Spleen (tissue), 7 donors: ENCODE results near the gene CBL.
A peak's percentile ranks its signal among the peaks of the same experiment; 100 is the strongest.

Experiments used
- CTCF ChIP-seq, 11 experiments: fragments of 200-600 bp in 7 of 11; fragments of 450-650 bp in 4 of 11; sonication (generic) in 4 of 11; IDR thresholded peaks in 8 of 11; conservative IDR thresholded peaks in 3 of 11; 1 replicate in 7 of 11; 2 replicates in 4 of 11; pipeline versions ENCODE4 v1.4.0 to v1.8.0; 2016 to 2021; ENCODE audit warnings: antibody characterized with exemption in 11 of 11, inconsistent platforms in 4 of 11, mild to moderate bottlenecking in 1 of 11
- POLR2AphosphoS5 ChIP-seq, 3 donors: sonication (generic); formaldehyde crosslinking; IDR thresholded peaks; one replicate each; pipeline ENCODE4 v1.5.1; 2017; ENCODE audit warnings: antibody characterized with exemption in 3 of 3
- donor health status: DM: no; HTN: no; CAD: no; lungs with moderate emphysema.
- donor health status: DM: no; HTN: no; CAD: no.
- donor health status: DM: no; HTN: no; CAD: no.

DNA sequence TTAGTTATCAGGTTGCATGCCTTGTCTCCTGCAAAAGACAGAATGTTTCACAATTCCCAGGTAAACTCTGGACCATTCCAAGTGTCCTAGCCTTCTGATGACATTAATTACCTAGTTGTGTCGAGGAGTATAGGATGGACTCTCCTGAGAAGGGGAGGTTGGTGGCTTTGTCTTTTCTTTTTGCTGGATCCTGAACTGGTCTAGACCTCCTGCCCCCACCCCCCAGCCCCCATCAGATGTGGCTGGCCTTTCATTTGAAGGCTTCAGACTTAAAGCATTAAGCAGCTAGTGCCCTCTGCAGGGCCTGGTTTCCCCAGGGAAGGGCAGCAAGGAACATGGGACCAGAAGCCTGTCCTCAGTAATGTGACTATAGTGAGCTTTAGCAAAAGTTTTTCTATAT, 101.1 kb downstream of the CBL start:
- TF ChIP-seq CTCF (IDR thresholded peaks at IDR 0.05 in 8 of 11, conservative IDR thresholded peaks at IDR 0.05 in 3 of 11), result peak in 1 of 11 experiments; percentile 6
- no peak for TF ChIP-seq POLR2AphosphoS5 (IDR thresholded peaks at IDR 0.05)
